ENCODE data around the gene ZNF326. TPM values are rescaled to one million over a fixed set of nuclear protein-coding genes. Genes with fewer than 3 reads are reported as not detected.

Gene ZNF326, protein sequence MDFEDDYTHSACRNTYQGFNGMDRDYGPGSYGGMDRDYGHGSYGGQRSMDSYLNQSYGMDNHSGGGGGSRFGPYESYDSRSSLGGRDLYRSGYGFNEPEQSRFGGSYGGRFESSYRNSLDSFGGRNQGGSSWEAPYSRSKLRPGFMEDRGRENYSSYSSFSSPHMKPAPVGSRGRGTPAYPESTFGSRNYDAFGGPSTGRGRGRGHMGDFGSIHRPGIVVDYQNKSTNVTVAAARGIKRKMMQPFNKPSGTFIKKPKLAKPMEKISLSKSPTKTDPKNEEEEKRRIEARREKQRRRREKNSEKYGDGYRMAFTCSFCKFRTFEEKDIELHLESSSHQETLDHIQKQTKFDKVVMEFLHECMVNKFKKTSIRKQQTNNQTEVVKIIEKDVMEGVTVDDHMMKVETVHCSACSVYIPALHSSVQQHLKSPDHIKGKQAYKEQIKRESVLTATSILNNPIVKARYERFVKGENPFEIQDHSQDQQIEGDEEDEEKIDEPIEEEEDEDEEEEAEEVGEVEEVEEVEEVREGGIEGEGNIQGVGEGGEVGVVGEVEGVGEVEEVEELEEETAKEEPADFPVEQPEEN
- 39.0 and 39.9 TPM in 2 replicates for total RNA-seq (2021)
- long read RNA-seq, transcript ZNF326-204 (10 exons, 1,956 nt), result minor isoform, 5 of 138 reads
- long read RNA-seq, transcript ZNF326-201 (12 exons, 2,729 nt), result major isoform, 26 of 138 reads
- long read RNA-seq, partial matches to known transcripts, result 81 of 138 reads
- long read RNA-seq, other reads (novel, unspliced or antisense), result 23 of 138 reads

DNA sequence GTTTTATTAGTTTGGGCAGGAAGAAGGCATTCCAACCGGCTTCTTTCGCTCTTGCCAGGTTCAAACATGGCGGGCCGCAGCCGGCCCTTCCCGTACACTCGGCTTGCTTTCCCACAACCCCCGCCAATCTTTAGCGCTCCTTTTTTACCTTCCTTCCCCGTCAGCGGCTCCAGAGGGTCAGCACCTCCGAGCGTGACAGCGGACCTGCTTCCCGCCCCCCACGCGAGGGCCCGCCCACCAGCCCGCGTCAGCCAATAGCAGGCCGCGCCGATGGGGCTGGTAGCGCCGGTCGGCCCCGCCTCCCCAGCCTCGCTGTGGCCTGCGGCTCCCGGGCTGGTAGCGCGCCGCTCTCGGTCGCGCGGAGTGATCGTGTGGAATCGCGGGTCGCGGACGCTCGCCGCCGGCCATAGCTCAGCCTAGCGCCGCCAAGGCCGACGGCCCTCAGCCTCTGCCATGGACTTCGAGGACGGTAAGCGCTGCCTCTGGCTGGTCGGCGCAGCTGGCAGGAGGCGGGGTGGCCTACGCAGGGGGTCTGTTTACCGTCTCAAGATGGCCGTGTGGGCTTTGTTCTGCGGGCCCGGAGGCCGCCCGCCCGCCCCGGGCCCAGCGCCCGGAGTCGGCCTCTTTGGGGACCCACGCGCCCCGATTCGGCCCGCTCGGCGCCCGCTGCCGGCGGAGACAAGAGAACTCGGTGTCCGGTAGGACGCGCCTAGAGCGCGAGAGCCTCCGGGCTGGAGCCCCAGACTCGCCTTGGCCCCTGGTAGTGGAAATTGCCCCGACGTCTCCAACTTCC is at the start of gene ZNF326:
Gene ZNF326 (plus strand): TSS at position 306 of the 793 bp plus-strand sequence. CDS start 148 bp downstream, at position 454.
- Histone ChIP-seq H2BK120ac (ENCODE audit: low read depth, low read length, poor library complexity, severe bottlenecking) (no peak within 1 kb of the TSS), H4K5ac (ENCODE audit: insufficient read length, low read depth, low read length) (peak within 1 kb of the TSS; percentile 9), H3K27me3 (ENCODE audit: insufficient read depth, low read length) (no peaks in the 10 kb centered on the region), H2BK20ac (ENCODE audit: low read depth, low read length, poor library complexity, severe bottlenecking) (no peak within 1 kb of the TSS), H4K20me1 (ENCODE audit: control insufficient read depth, insufficient read depth, insufficient read length) (no peaks in the 10 kb centered on the region), H3K23ac (ENCODE audit: insufficient read length, low read depth, low read length) (no peak within 1 kb of the TSS), H3K79me2 (ENCODE audit: insufficient read depth, low read length) (peaks cover 14% of the 10 kb centered on the region; the same call in 1 of the 2 replicates), H4K8ac (replicated peaks; ENCODE audit: insufficient read length, low read depth, low read length) (no peak within 1 kb of the TSS), H3K9me3 (ENCODE audit: control insufficient read depth, low read depth, low read length) (no peaks in the 10 kb centered on the region), H3K56ac (ENCODE audit: insufficient read length, low read depth, low read length) (no peak within 1 kb of the TSS), H3T11ph (ENCODE audit: low read length) (no peak within 1 kb of the TSS), H3K14ac (ENCODE audit: insufficient read depth, low read length) (peak within 1 kb of the TSS; percentile 99), H2AK5ac (ENCODE audit: insufficient read length, low read length) (no peak within 1 kb of the TSS), H3K4me1 (ENCODE audit: insufficient read depth, low read length) (no peaks in the 10 kb centered on the region), H3K4ac (ENCODE audit: low read depth, low read length) (no peak within 1 kb of the TSS), H3K79me1 (ENCODE audit: insufficient read depth, low read depth, low read length, poor library complexity, severe bottlenecking) (peaks cover 2% of the 10 kb centered on the region), H3K9ac (ENCODE audit: extremely low read depth, insufficient read length, low read length) (peak within 1 kb of the TSS; percentile 90), H2AFZ (ENCODE audit: low read length) (peak within 1 kb of the TSS; percentile 82), H3K18ac (ENCODE audit: insufficient read length, low read depth, low read length) (peak within 1 kb of the TSS; percentile 95), H3K23me2 (ENCODE audit: insufficient read length, low read depth, low read length, poor library complexity, severe bottlenecking) (peaks cover 3% of the 10 kb centered on the region), H2BK5ac (ENCODE audit: insufficient read length, low read length) (peak within 1 kb of the TSS; percentile 43), H3K27ac (ENCODE audit: insufficient read length, low read depth, low read length) (peak within 1 kb of the TSS; percentile 60), H2BK15ac (ENCODE audit: low read depth, low read length) (no peak within 1 kb of the TSS), H2BK12ac (ENCODE audit: insufficient read length, low read depth, low read length) (no peak within 1 kb of the TSS), H4K91ac (ENCODE audit: insufficient read length, low read depth, low read length) (no peak within 1 kb of the TSS), H3K4me2 (ENCODE audit: insufficient read depth, insufficient read length, low read length) (peak within 1 kb of the TSS; percentile 61)
- no peaks in the 10 kb centered on the region; a peak in 1 of 5 replicates for H3K9me3 Mint-ChIP-seq
- peaks cover 46 to 53% of the 10 kb centered on the region in 2 experiments for H3K4me1 Mint-ChIP-seq
- peak within 1 kb of the TSS; percentile 97 to 98 (median 97) for H3K27ac Mint-ChIP-seq
- DNase-seq, result peak; percentile 98
- TF ChIP-seq, protein P1, sequence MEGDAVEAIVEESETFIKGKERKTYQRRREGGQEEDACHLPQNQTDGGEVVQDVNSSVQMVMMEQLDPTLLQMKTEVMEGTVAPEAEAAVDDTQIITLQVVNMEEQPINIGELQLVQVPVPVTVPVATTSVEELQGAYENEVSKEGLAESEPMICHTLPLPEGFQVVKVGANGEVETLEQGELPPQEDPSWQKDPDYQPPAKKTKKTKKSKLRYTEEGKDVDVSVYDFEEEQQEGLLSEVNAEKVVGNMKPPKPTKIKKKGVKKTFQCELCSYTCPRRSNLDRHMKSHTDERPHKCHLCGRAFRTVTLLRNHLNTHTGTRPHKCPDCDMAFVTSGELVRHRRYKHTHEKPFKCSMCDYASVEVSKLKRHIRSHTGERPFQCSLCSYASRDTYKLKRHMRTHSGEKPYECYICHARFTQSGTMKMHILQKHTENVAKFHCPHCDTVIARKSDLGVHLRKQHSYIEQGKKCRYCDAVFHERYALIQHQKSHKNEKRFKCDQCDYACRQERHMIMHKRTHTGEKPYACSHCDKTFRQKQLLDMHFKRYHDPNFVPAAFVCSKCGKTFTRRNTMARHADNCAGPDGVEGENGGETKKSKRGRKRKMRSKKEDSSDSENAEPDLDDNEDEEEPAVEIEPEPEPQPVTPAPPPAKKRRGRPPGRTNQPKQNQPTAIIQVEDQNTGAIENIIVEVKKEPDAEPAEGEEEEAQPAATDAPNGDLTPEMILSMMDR (conservative IDR thresholded peaks at IDR 0.05), result no peak
- H3K27me3 Mint-ChIP-seq (ENCODE audit: low read depth), result no peaks in the 10 kb centered on the region
- WGBS (ENCODE audit: extremely low coverage, insufficient read length, low lambda C conversion rate), result no CpG with 5 or more reads among the region's 88 CpGs
- peaks cover 5 to 21% (median 18%) of the 10 kb centered on the region in 3 experiments for H3K36me3 Mint-ChIP-seq (ENCODE audit: insufficient read depth in 1 of 3, low read depth in 3 of 3)
- H3K4me3 Mint-ChIP-seq, result peak within 1 kb of the TSS; percentile 95 to 97

All from H9 (cell line).